ENCODE data around the gene TMEM176B. TPM values are rescaled to one million over a fixed set of nuclear protein-coding genes. Genes with fewer than 3 reads are reported as not detected.
A peak's percentile ranks its signal among the peaks of the same experiment; 100 is the strongest.

Gene TMEM176B
- total and polyA plus RNA-seq, 8 donors: 6.1 to 57.2 (median 15.5) TPM

- no peak for ATAC-seq
- no peak overlapping the region for H3K27ac ChIP-seq
- intact Hi-C loops (cut with DNase I): no loop called here
- H3K4me3 ChIP-seq: peak overlapping the region in 1 of 2 donors; percentile 48
- peaks cover 18 to 57% of the 10 kb centered on the region in 2 donors for H3K27me3 ChIP-seq
- DNase-seq: no peak
- peaks cover 0 to 17% of the 10 kb centered on the region in 2 donors for H3K4me1 ChIP-seq
- H3K36me3 ChIP-seq: no peaks in the 10 kb centered on the region
- H3K9me3 ChIP-seq: peaks cover 0 to 18% of the 10 kb centered on the region in 2 donors
- no peak for TF ChIP-seq CTCF (IDR thresholded peaks at IDR 0.05)
These were observed 2.0 kb upstream of the TMEM176B start for GRCh38 chr7:150801946-150802771.

- Histone ChIP-seq H3K36me3 (no peaks in the 10 kb centered on the region), H3K4me3 (peak overlapping the region; percentile 48 to 53), H3K9me3 (peaks cover 0 to 10% of the 10 kb centered on the region in 2 donors), H3K27me3 (peaks cover 18 to 65% of the 10 kb centered on the region in 2 donors), H3K4me1 (peaks cover 0 to 17% of the 10 kb centered on the region in 2 donors), H3K27ac (peak overlapping the region in 1 of 2 donors; percentile 27)
- DNase-seq: peak in 1 of 4 donors; percentile 61
- TF ChIP-seq CTCF (IDR thresholded peaks at IDR 0.05): no peak
- intact Hi-C loops (cut with DNase I): no loop called here
- peak; percentile 14 for ATAC-seq
These were observed 1.2 kb upstream of the TMEM176B start for GRCh38 chr7:150801242-150801945.

- Histone ChIP-seq H3K27me3 (peaks cover 18 to 72% of the 10 kb centered on the region in 2 donors), H3K36me3 (no peaks in the 10 kb centered on the region), H3K4me3 (peak within 1 kb of the TSS; percentile 48 to 53), H3K4me1 (peaks cover 0 to 17% of the 10 kb centered on the region in 2 donors), H3K9me3 (peaks cover 0 to 4% of the 10 kb centered on the region in 2 donors), H3K27ac (peak within 1 kb of the TSS; percentile 13 to 27)
- ATAC-seq (peak; percentile 67), DNase-seq (peak in 1 of 4 donors; percentile 80)
- TF ChIP-seq CTCF (IDR thresholded peaks at IDR 0.05): no peak
- intact Hi-C loops (cut with DNase I): no loop called here
These were observed 547 bp upstream of the TMEM176B start, which contains the start of gene TMEM176A for GRCh38 chr7:150800581-150801241. TSS of gene TMEM176A (plus strand) at chr7:150800769. CDS start at chr7:150801551, 782 bp downstream.

GRCh38 chr7:150799156-150799555 is 1.0 kb downstream of the TMEM176B start:
- Histone ChIP-seq H3K27me3 (peaks cover 18 to 78% of the 10 kb centered on the region in 2 donors), H3K4me1 (peaks cover 0 to 17% of the 10 kb centered on the region in 2 donors), H3K27ac (peak overlapping the region in 1 of 2 donors; percentile 27), H3K4me3 (peak overlapping the region in 1 of 2 donors; percentile 48), H3K9me3 (no peaks in the 10 kb centered on the region), H3K36me3 (no peaks in the 10 kb centered on the region)
- TF ChIP-seq CTCF (IDR thresholded peaks at IDR 0.05): no peak
- intact Hi-C loops (cut with DNase I): no loop called here
- DNase-seq: no peak
- no peak for ATAC-seq

All from left lung (tissue), 10 donors.